ENCODE measurements around the gene IGIP.

The IGIP gene

GRCh38 chr5:140136624-140137023 is 10.9 kb downstream of the IGIP start:
- no peak for DNase-seq (ENCODE audit: low read depth)
- TF ChIP-seq CTCF (IDR thresholded peaks at IDR 0.05; ENCODE audit: insufficient read depth, low read depth, low read length, missing control alignments) = no peak
- H3K4me3 ChIP-seq (ENCODE audit: low read depth, low read length) = no peak overlapping the region

GRCh38 chr5:140140435-140140834 is 14.7 kb downstream of the IGIP start:
- DNase-seq (ENCODE audit: low read depth) = no peak
- no peak for TF ChIP-seq CTCF (IDR thresholded peaks at IDR 0.05; ENCODE audit: insufficient read depth, low read depth, low read length, missing control alignments)
- no peak overlapping the region for H3K4me3 ChIP-seq (ENCODE audit: low read depth, low read length)

- no peak for DNase-seq (ENCODE audit: low read depth)
- no peak for TF ChIP-seq CTCF (IDR thresholded peaks at IDR 0.05; ENCODE audit: insufficient read depth, low read depth, low read length, missing control alignments)
- no peak overlapping the region for H3K4me3 ChIP-seq (ENCODE audit: low read depth, low read length)
These were observed 15.5 kb downstream of the IGIP start for GRCh38 chr5:140141241-140141640.

GRCh38 chr5:140142246-140142645 is 16.5 kb downstream of the IGIP start:
- no peak overlapping the region for H3K4me3 ChIP-seq (ENCODE audit: low read depth, low read length)
- TF ChIP-seq CTCF (IDR thresholded peaks at IDR 0.05; ENCODE audit: insufficient read depth, low read depth, low read length, missing control alignments) = no peak
- no peak for DNase-seq (ENCODE audit: low read depth)

GRCh38 chr5:140142856-140143255 is 17.1 kb downstream of the IGIP start:
- no peak for DNase-seq (ENCODE audit: low read depth)
- TF ChIP-seq CTCF (IDR thresholded peaks at IDR 0.05; ENCODE audit: insufficient read depth, low read depth, low read length, missing control alignments) = no peak
- no peak overlapping the region for H3K4me3 ChIP-seq (ENCODE audit: low read depth, low read length)

- DNase-seq (ENCODE audit: low read depth) = no peak
- no peak overlapping the region for H3K4me3 ChIP-seq (ENCODE audit: low read depth, low read length)
- TF ChIP-seq CTCF (IDR thresholded peaks at IDR 0.05; ENCODE audit: insufficient read depth, low read depth, low read length, missing control alignments) = no peak
These were observed 18.0 kb downstream of the IGIP start for GRCh38 chr5:140143521-140144258.

- no peak overlapping the region for H3K4me3 ChIP-seq (ENCODE audit: low read depth, low read length)
- no peak for TF ChIP-seq CTCF (IDR thresholded peaks at IDR 0.05; ENCODE audit: insufficient read depth, low read depth, low read length, missing control alignments)
- no peak for DNase-seq (ENCODE audit: low read depth)
These were observed 19.5 kb downstream of the IGIP start for GRCh38 chr5:140145256-140145655.

All from GM12865 (cell line).